Calu3 (cell line): ENCODE data around the gene FAM221A. TPM values are rescaled to one million over a fixed set of nuclear protein-coding genes. Genes with fewer than 3 reads are reported as not detected.

ENCODE experiments used
- BruUV-seq: library from RNA; stranded (reverse); fragments of 400-500 nt; replicated peaks from 2 replicates; lab custom pipeline; 2021; lab: Mats Ljungman, UMichigan
- CTCF ChIA-PET: fragments of 300-600 bp; sonication (Branson Sonifier 250); formaldehyde crosslinking; loops from one replicate; lab custom pipeline; 2022; ENCODE audit warnings: antibody characterized with exemption; lab: Charles Lee
- DNase-seq: peaks from one replicate; pipeline ENCODE4 v3.0.0; 2022
- H3K27ac Mint-ChIP-seq: one replicate; pipeline ENCODE4 v1.8.0; 2022; ENCODE audit warnings: mixed read lengths; ENCODE audit not compliant: unreplicated experiment
- H3K27me3 Mint-ChIP-seq: one replicate; pipeline ENCODE4 v1.8.0; 2022; ENCODE audit warnings: mixed read lengths; ENCODE audit not compliant: unreplicated experiment
- H3K36me3 Mint-ChIP-seq: one replicate; pipeline ENCODE4 v1.8.0; 2022; ENCODE audit warnings: mild to moderate bottlenecking, moderate library complexity, mixed read lengths; ENCODE audit not compliant: insufficient read depth, unreplicated experiment
- H3K4me1 Mint-ChIP-seq: one replicate; pipeline ENCODE4 v1.8.0; 2022; ENCODE audit warnings: mild to moderate bottlenecking, low read depth, mixed read lengths; ENCODE audit not compliant: unreplicated experiment
- H3K4me3 Mint-ChIP-seq: one replicate; pipeline ENCODE4 v1.8.0; 2022; ENCODE audit warnings: mild to moderate bottlenecking, low read depth, moderate library complexity, mixed read lengths; ENCODE audit not compliant: unreplicated experiment
- H3K9me3 Mint-ChIP-seq: one replicate; pipeline ENCODE4 v1.8.0; 2022; ENCODE audit warnings: low read depth, mixed read lengths; ENCODE audit not compliant: unreplicated experiment
- intact Hi-C: fragments of 100-400 bp; cut with micrococcal nuclease; formaldehyde crosslinking; loops from one replicate; pipeline ENCODE4 v1.10.0; 2022; ENCODE audit not compliant: unreplicated experiment
- total RNA-seq: library from RNA; stranded (reverse); gene quantifications from 2 replicates; pipeline ENCODE4 v1.2.3, GENCODE V29; 2022
- TF ChIP-seq, protein P1 (sequence below): fragments of 200-600 bp; IDR thresholded peaks from one replicate; pipeline ENCODE4 v1.8.0; 2022; ENCODE audit warnings: antibody characterized with exemption; ENCODE audit not compliant: unreplicated experiment

Gene FAM221A
- total RNA-seq, 1 experiment from 2014 or later = 25.2 TPM

DNA sequence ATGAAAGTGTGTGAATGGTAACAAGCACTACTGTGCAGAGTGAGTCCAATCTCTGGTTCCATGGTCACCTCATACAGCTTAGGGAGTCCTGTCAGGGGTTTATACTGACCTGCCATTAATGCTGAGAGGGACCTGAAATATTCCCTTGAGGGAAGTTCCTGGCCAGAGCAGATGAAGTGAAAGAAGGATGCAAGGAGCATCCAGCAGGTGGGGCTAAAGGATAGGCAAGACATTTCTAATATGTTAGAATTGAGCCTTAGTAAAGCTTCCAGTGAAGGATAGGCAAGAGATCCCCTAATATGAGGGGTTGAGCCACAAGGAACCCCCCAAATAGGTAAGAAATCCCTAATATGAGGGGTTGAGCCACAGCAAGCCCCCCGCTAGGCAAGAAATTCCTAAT is 25.5 kb upstream of the FAM221A start:
- TF ChIP-seq, protein P1, sequence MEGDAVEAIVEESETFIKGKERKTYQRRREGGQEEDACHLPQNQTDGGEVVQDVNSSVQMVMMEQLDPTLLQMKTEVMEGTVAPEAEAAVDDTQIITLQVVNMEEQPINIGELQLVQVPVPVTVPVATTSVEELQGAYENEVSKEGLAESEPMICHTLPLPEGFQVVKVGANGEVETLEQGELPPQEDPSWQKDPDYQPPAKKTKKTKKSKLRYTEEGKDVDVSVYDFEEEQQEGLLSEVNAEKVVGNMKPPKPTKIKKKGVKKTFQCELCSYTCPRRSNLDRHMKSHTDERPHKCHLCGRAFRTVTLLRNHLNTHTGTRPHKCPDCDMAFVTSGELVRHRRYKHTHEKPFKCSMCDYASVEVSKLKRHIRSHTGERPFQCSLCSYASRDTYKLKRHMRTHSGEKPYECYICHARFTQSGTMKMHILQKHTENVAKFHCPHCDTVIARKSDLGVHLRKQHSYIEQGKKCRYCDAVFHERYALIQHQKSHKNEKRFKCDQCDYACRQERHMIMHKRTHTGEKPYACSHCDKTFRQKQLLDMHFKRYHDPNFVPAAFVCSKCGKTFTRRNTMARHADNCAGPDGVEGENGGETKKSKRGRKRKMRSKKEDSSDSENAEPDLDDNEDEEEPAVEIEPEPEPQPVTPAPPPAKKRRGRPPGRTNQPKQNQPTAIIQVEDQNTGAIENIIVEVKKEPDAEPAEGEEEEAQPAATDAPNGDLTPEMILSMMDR = peak; percentile 30
- no TSS peak for BruUV-seq
- Mint-ChIP-seq H3K9me3 (peaks cover 9% of the 10 kb centered on the region), H3K27me3 (no peaks in the 10 kb centered on the region), H3K27ac (no peak overlapping the region), H3K4me3 (no peak overlapping the region), H3K4me1 (peaks cover 9% of the 10 kb centered on the region), H3K36me3 (no peaks in the 10 kb centered on the region)
- DNase-seq = peak; percentile 40
- CTCF ChIA-PET = no interaction called here
- intact Hi-C loops = loop anchor here (1.0 kb wide), 1 partner anchor 58 kb away; no protein-coding TSS in a partner anchor

DNA sequence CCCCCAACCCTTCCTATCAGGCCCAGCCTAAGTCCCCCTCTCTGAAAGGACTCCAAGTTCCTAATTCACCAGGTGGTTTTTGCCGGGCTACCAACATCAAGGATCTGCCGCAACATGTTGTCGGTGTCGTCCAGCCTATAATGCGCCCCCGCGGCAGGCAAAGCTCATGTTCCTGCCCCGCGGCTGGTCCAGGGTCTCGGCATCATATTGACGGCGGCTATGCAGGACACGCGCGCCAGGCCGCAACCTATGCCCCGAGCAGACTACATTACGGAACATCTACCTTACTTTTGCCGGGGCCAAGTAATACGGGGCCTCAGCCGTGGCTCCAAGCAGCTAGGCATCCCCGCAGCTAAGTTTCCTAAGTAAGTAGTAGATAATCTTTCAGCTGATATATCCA is 24.6 kb upstream of the FAM221A start:
- Mint-ChIP-seq H3K4me3 (no peak overlapping the region), H3K9me3 (peaks cover 9% of the 10 kb centered on the region), H3K36me3 (no peaks in the 10 kb centered on the region), H3K27ac (no peak overlapping the region), H3K27me3 (no peaks in the 10 kb centered on the region), H3K4me1 (peaks cover 9% of the 10 kb centered on the region)
- DNase-seq = no peak
- no TSS peak for BruUV-seq
- CTCF ChIA-PET = no interaction called here
- intact Hi-C loops = no loop called here
- TF ChIP-seq, protein P1 = no peak

DNA sequence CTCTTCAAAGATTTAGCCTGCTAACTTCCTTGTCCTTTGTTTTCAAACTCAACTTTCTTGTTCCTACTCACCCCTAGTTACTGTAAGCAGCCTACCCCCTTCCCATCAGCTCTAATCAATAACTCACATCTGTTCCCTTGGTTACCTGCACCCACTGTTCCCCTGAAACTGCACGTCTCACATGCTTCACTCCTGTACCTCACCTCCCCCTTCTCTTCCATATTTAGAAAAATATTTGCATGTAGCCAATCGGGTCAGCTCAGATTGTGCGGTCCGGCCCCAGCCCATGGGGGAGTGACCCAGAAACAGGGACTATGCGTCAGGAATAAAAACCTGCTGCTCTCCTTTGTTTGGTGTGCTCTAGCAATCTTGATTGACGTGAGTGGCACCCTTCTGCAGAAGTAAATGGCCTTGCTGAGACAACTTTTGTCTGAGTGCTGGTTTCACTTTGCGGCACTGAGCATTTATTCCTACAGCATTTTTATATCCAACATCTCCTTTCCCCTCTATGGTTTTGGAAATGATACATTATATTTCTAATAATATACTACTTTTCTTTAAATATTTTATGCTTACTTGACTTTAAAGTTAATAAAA is 21.1 kb upstream of the FAM221A start:
- Mint-ChIP-seq H3K27me3 (no peaks in the 10 kb centered on the region), H3K27ac (no peak overlapping the region), H3K9me3 (peaks cover 4% of the 10 kb centered on the region), H3K4me1 (peaks cover 9% of the 10 kb centered on the region), H3K4me3 (no peak overlapping the region), H3K36me3 (no peaks in the 10 kb centered on the region)
- TF ChIP-seq, protein P1 = no peak
- CTCF ChIA-PET = no interaction called here
- BruUV-seq = no TSS peak
- intact Hi-C loops = no loop called here
- DNase-seq = no peak

DNA sequence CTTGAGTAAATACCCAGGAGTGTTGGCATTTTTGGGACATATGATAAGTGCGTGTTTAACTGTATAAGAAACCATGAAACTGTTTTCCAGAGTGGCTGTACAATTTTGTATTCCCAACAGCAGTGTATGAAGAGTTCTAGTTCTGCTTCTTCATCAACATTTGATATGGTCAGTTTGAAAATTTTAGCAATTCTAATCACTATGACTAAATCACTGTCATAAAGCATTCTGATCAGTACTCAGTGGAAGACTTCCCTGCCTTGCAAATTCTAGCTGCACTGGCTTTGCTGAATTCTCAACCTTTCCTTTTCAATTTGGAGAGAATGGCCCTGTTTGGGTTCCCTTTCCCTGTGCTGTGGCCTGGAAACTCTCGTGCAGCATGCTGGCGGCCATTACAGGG is 18.6 kb upstream of the FAM221A start:
- H3K4me1 Mint-ChIP-seq = peaks cover 9% of the 10 kb centered on the region
- no TSS peak for BruUV-seq
- no peak for DNase-seq
- H3K9me3 Mint-ChIP-seq = peaks cover 3% of the 10 kb centered on the region
- H3K36me3 Mint-ChIP-seq = no peaks in the 10 kb centered on the region
- H3K4me3 Mint-ChIP-seq = no peak overlapping the region
- no peak overlapping the region for H3K27ac Mint-ChIP-seq
- intact Hi-C loops = no loop called here
- CTCF ChIA-PET = no interaction called here
- TF ChIP-seq, protein P1 = no peak
- H3K27me3 Mint-ChIP-seq = no peaks in the 10 kb centered on the region
